ENCODE data around the gene PILRA.
"Not testable (repeated sequence)": the region's sequence is repeated elsewhere in the genome, so short reads cannot be mapped to it uniquely, and the experiment has no call there.

PILRA gene

GRCh38 chr7:100373870-100374598, 747 bp downstream of the PILRA start:
- not testable (repeated sequence) for H3K36me3 ChIP-seq (replicated peaks in 1 of 2; ENCODE audit: control insufficient read depth in 2 of 2, insufficient read depth in 2 of 2, low read length in 2 of 2); H2BK120ac ChIP-seq (ENCODE audit: low read depth, low read length); H3K27ac ChIP-seq (replicated peaks; ENCODE audit: low read length); H3K9me3 ChIP-seq (replicated peaks in 1 of 2; ENCODE audit: control insufficient read depth in 2 of 2, insufficient read depth in 1 of 2, low read depth in 1 of 2, low read length in 2 of 2); H3K4me2 ChIP-seq (ENCODE audit: insufficient read depth, low read length, poor library complexity, severe bottlenecking); H3K4ac ChIP-seq (ENCODE audit: low read length); H3K14ac ChIP-seq (ENCODE audit: low read length); H3K23ac ChIP-seq (ENCODE audit: low read depth, low read length, poor library complexity); H3K4me3 ChIP-seq (ENCODE audit: low read length in 2 of 2); DNase-seq (ENCODE audit: low spot score); H3K9ac ChIP-seq (ENCODE audit: low read depth, low read length, poor library complexity); H3K79me1 ChIP-seq (ENCODE audit: low read depth, low read length); H4K91ac ChIP-seq (ENCODE audit: low read depth, low read length, poor library complexity); H3K27me3 ChIP-seq (ENCODE audit: control insufficient read depth in 3 of 3, insufficient read depth in 3 of 3, low read depth in 1 of 3, low read length in 3 of 3)
- no CpG with 5 or more reads among the region's 15 CpGs for WGBS, 2 donors (ENCODE audit: extremely low coverage in 2 of 2, insufficient read length in 2 of 2, insufficient replicate concordance in 1 of 2)
- Histone ChIP-seq H3K4me1 (ENCODE audit: control insufficient read depth in 2 of 2, insufficient read depth in 1 of 2, low read depth in 1 of 2, low read length in 2 of 2) (peaks cover 16 to 17% of the 10 kb centered on the region in 2 donors), H2BK5ac (ENCODE audit: low read length) (peak overlapping the region; percentile 34), H2AFZ (ENCODE audit: low read length) (peak overlapping the region; percentile 78), H2BK12ac (ENCODE audit: low read length) (peak overlapping the region; percentile 80), H2BK15ac (ENCODE audit: low read length) (peak overlapping the region; percentile 64), H3K18ac (ENCODE audit: low read length) (peak overlapping the region; percentile 93), H2AK5ac (ENCODE audit: low read depth, low read length) (peak overlapping the region; percentile 89), H4K8ac (ENCODE audit: low read depth, low read length) (peak overlapping the region; percentile 90)

- H2AFZ ChIP-seq (ENCODE audit: low read length) = peak overlapping the region; percentile 26
- no peak overlapping the region for H2BK12ac ChIP-seq (ENCODE audit: low read length)
- peak overlapping the region; percentile 34 for H2BK5ac ChIP-seq (ENCODE audit: low read length)
- no peak overlapping the region for H3K23ac ChIP-seq (ENCODE audit: low read depth, low read length, poor library complexity)
- H3K14ac ChIP-seq (ENCODE audit: low read length) = no peak overlapping the region
- no peak overlapping the region for H3K4me2 ChIP-seq (ENCODE audit: insufficient read depth, low read length, poor library complexity, severe bottlenecking)
- no CpG with 5 or more reads among the region's 5 CpGs for WGBS, 2 donors (ENCODE audit: extremely low coverage in 2 of 2, insufficient read length in 2 of 2, insufficient replicate concordance in 1 of 2)
- no peak overlapping the region for H3K4ac ChIP-seq (ENCODE audit: low read length)
- H3K27ac ChIP-seq (replicated peaks; ENCODE audit: low read length) = no peak overlapping the region
- no peak overlapping the region for H4K8ac ChIP-seq (ENCODE audit: low read depth, low read length)
- H3K36me3 ChIP-seq (replicated peaks in 1 of 2; ENCODE audit: control insufficient read depth in 2 of 2, insufficient read depth in 2 of 2, low read length in 2 of 2) = peaks cover 0 to 1% of the 10 kb centered on the region in 2 donors
- no peak overlapping the region for H2BK15ac ChIP-seq (ENCODE audit: low read length)
- no peak overlapping the region for H3K18ac ChIP-seq (ENCODE audit: low read length)
- H3K79me1 ChIP-seq (ENCODE audit: low read depth, low read length) = no peaks in the 10 kb centered on the region
- no peaks in the 10 kb centered on the region for H3K9me3 ChIP-seq (replicated peaks in 1 of 2; ENCODE audit: control insufficient read depth in 2 of 2, insufficient read depth in 1 of 2, low read depth in 1 of 2, low read length in 2 of 2)
- no peak overlapping the region for H3K4me3 ChIP-seq (ENCODE audit: low read length in 2 of 2)
- no peak overlapping the region for H2BK120ac ChIP-seq (ENCODE audit: low read depth, low read length)
- no peak overlapping the region for H3K9ac ChIP-seq (ENCODE audit: low read depth, low read length, poor library complexity)
- no peaks in the 10 kb centered on the region for H3K27me3 ChIP-seq (ENCODE audit: control insufficient read depth in 3 of 3, insufficient read depth in 3 of 3, low read depth in 1 of 3, low read length in 3 of 3)
- H3K4me1 ChIP-seq (ENCODE audit: control insufficient read depth in 2 of 2, insufficient read depth in 1 of 2, low read depth in 1 of 2, low read length in 2 of 2) = peaks cover 12 to 17% of the 10 kb centered on the region in 2 donors
- H4K91ac ChIP-seq (ENCODE audit: low read depth, low read length, poor library complexity) = no peak overlapping the region
- DNase-seq (ENCODE audit: low spot score) = no peak
- no peak overlapping the region for H2AK5ac ChIP-seq (ENCODE audit: low read depth, low read length)
These were observed 1.3 kb downstream of the PILRA start for GRCh38 chr7:100374601-100375000.

GRCh38 chr7:100376066-100376465, 2.8 kb downstream of the PILRA start:
- H2BK120ac ChIP-seq (ENCODE audit: low read depth, low read length) = no peak overlapping the region
- no peak overlapping the region for H3K27ac ChIP-seq (replicated peaks; ENCODE audit: low read length)
- H2BK5ac ChIP-seq (ENCODE audit: low read length) = no peak overlapping the region
- H3K36me3 ChIP-seq (replicated peaks in 1 of 2; ENCODE audit: control insufficient read depth in 2 of 2, insufficient read depth in 2 of 2, low read length in 2 of 2) = no peaks in the 10 kb centered on the region
- H4K8ac ChIP-seq (ENCODE audit: low read depth, low read length) = no peak overlapping the region
- no peak overlapping the region for H3K4me2 ChIP-seq (ENCODE audit: insufficient read depth, low read length, poor library complexity, severe bottlenecking)
- H2AK5ac ChIP-seq (ENCODE audit: low read depth, low read length) = no peak overlapping the region
- H2AFZ ChIP-seq (ENCODE audit: low read length) = no peak overlapping the region
- no peak overlapping the region for H4K91ac ChIP-seq (ENCODE audit: low read depth, low read length, poor library complexity)
- WGBS, 2 donors (ENCODE audit: extremely low coverage in 2 of 2, insufficient read length in 2 of 2, insufficient replicate concordance in 1 of 2) = no CpG with 5 or more reads among the region's 3 CpGs
- DNase-seq (ENCODE audit: low spot score) = no peak
- no peaks in the 10 kb centered on the region for H3K9me3 ChIP-seq (replicated peaks in 1 of 2; ENCODE audit: control insufficient read depth in 2 of 2, insufficient read depth in 1 of 2, low read depth in 1 of 2, low read length in 2 of 2)
- no peak overlapping the region for H2BK15ac ChIP-seq (ENCODE audit: low read length)
- no peaks in the 10 kb centered on the region for H3K79me1 ChIP-seq (ENCODE audit: low read depth, low read length)
- no peak overlapping the region for H2BK12ac ChIP-seq (ENCODE audit: low read length)
- no peak overlapping the region for H3K4ac ChIP-seq (ENCODE audit: low read length)
- peaks cover 6 to 13% of the 10 kb centered on the region in 2 donors for H3K4me1 ChIP-seq (ENCODE audit: control insufficient read depth in 2 of 2, insufficient read depth in 1 of 2, low read depth in 1 of 2, low read length in 2 of 2)
- no peak overlapping the region for H3K23ac ChIP-seq (ENCODE audit: low read depth, low read length, poor library complexity)
- no peak overlapping the region for H3K9ac ChIP-seq (ENCODE audit: low read depth, low read length, poor library complexity)
- no peak overlapping the region for H3K4me3 ChIP-seq (ENCODE audit: low read length in 2 of 2)
- H3K27me3 ChIP-seq (ENCODE audit: control insufficient read depth in 3 of 3, insufficient read depth in 3 of 3, low read depth in 1 of 3, low read length in 3 of 3) = no peaks in the 10 kb centered on the region
- no peak overlapping the region for H3K18ac ChIP-seq (ENCODE audit: low read length)
- H3K14ac ChIP-seq (ENCODE audit: low read length) = no peak overlapping the region

GRCh38 chr7:100378114-100378755, 4.9 kb downstream of the PILRA start:
- no CpG with 5 or more reads among the region's 4 CpGs for WGBS, 2 donors (ENCODE audit: extremely low coverage in 2 of 2, insufficient read length in 2 of 2, insufficient replicate concordance in 1 of 2)
- no peak for DNase-seq (ENCODE audit: low spot score)

More at GRCh38 chr7:100378114-100378755, 4.9 kb downstream of the PILRA start:
- H3K14ac ChIP-seq (ENCODE audit: low read length) = no peak overlapping the region
- no peak overlapping the region for H3K4me3 ChIP-seq (ENCODE audit: low read length in 2 of 2)
- H4K91ac ChIP-seq (ENCODE audit: low read depth, low read length, poor library complexity) = no peak overlapping the region
- no peak overlapping the region for H2AFZ ChIP-seq (ENCODE audit: low read length)
- H3K4ac ChIP-seq (ENCODE audit: low read length) = no peak overlapping the region
- no peak overlapping the region for H3K9ac ChIP-seq (ENCODE audit: low read depth, low read length, poor library complexity)
- H3K79me1 ChIP-seq (ENCODE audit: low read depth, low read length) = no peaks in the 10 kb centered on the region
- H2BK12ac ChIP-seq (ENCODE audit: low read length) = no peak overlapping the region
- no peak overlapping the region for H3K18ac ChIP-seq (ENCODE audit: low read length)
- no peak overlapping the region for H2AK5ac ChIP-seq (ENCODE audit: low read depth, low read length)
- no peak overlapping the region for H2BK15ac ChIP-seq (ENCODE audit: low read length)
- no peaks in the 10 kb centered on the region for H3K36me3 ChIP-seq (replicated peaks in 1 of 2; ENCODE audit: control insufficient read depth in 2 of 2, insufficient read depth in 2 of 2, low read length in 2 of 2)
- no peak overlapping the region for H3K23ac ChIP-seq (ENCODE audit: low read depth, low read length, poor library complexity)
- H3K27ac ChIP-seq (replicated peaks; ENCODE audit: low read length) = no peak overlapping the region
- no peaks in the 10 kb centered on the region for H3K9me3 ChIP-seq (replicated peaks in 1 of 2; ENCODE audit: control insufficient read depth in 2 of 2, insufficient read depth in 1 of 2, low read depth in 1 of 2, low read length in 2 of 2)
- H4K8ac ChIP-seq (ENCODE audit: low read depth, low read length) = no peak overlapping the region
- no peaks in the 10 kb centered on the region for H3K27me3 ChIP-seq (ENCODE audit: control insufficient read depth in 3 of 3, insufficient read depth in 3 of 3, low read depth in 1 of 3, low read length in 3 of 3)
- no peak overlapping the region for H3K4me2 ChIP-seq (ENCODE audit: insufficient read depth, low read length, poor library complexity, severe bottlenecking)
- no peak overlapping the region for H2BK5ac ChIP-seq (ENCODE audit: low read length)
- H3K4me1 ChIP-seq (ENCODE audit: control insufficient read depth in 2 of 2, insufficient read depth in 1 of 2, low read depth in 1 of 2, low read length in 2 of 2) = peaks cover 5 to 6% of the 10 kb centered on the region in 2 donors
- H2BK120ac ChIP-seq (ENCODE audit: low read depth, low read length) = no peak overlapping the region
